HTERT RPE-1 (cell line): ENCODE results near the gene TLE5.
"Not testable (repeated sequence)": the region's sequence is repeated elsewhere in the genome, so short reads cannot be mapped to it uniquely, and the experiment has no call there.

Experiments used
- in situ Hi-C: fragments of 300-500 bp; cut with MboI; formaldehyde crosslinking; loops from 4 replicates; pipeline ENCODE4 v1.14.3; 2020; ENCODE audit warnings: low sequenced_read_pairs

Gene TLE5

GRCh38 chr19:3027981-3028304 lies 34.4 kb downstream of the TLE5 start:
- in situ Hi-C loops: no loop called here

DNA sequence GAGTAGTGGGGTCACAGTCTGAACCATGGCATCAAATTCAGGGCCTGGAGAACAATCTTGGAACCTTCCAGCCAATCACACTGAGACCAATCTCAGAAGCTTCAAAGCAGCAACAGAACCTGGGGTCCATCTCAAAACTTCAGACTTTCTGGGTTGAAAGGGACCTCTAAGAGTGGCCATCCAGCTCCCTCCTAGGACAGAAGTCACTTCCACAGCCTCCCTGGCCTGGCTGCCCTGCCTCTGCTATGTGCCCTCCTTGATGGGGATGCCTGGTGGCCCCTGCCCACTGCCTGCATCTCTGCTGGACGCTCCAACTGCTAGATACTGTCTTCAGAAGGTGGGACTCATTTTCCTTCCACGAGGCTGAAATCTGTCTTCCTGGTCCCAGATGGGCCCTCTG lies 35.0 kb downstream of the TLE5 start:
- in situ Hi-C loops: no loop called here

- in situ Hi-C loops: no loop called here
These were observed 35.5 kb downstream of the TLE5 start for GRCh38 chr19:3026768-3027167.

DNA sequence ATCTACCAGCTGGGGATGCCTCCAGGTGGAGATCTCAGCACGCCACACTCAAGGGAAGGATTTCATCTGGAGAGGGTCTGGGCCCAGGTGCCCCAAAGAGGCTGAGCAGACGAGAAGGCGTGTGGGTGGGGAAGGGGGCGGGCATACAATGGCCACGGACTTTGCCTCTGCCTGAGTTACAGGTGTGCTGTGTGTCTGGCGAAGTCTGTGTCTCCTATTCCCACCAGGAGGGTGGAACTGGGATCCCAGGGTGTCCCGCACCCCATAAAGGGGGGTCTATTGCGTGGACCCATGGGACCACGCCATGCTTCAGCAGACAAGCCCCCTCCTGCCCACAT lies 36.8 kb downstream of the TLE5 start:
- in situ Hi-C loops: no loop called here

DNA sequence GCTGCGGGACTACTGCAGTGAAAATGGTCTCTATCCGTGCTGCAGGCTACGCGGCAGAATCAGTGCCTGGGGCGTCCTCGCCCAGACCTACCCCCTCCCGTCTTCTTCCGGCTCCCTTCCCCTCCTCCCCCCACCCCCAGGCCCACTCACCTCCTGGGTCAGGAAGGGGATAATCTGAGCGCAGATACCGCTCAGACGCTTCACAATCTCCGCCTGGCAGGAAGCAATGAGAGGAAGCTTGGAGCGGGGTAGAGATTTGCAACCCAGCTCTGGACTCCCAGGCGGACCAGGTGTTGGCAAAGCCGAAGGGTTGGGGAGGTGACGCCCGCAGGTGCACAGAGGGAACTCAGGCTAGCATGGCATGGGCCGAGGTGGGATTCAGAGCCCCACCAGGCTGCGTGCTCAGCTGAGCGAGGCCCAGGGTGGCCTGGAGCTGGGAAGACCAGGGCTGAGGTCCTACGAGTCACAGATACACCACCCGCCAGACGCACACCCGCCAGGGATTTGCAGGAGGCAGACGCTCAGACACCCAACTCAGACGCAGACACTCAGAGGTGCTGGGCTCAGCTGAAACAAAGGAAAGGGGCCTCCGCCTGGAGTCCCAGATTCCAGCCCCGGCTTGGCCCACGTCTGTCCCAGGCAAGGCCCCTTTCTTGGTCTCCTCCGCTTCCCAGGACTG lies 37.3 kb downstream of the TLE5 start:
- in situ Hi-C loops: no loop called here

DNA sequence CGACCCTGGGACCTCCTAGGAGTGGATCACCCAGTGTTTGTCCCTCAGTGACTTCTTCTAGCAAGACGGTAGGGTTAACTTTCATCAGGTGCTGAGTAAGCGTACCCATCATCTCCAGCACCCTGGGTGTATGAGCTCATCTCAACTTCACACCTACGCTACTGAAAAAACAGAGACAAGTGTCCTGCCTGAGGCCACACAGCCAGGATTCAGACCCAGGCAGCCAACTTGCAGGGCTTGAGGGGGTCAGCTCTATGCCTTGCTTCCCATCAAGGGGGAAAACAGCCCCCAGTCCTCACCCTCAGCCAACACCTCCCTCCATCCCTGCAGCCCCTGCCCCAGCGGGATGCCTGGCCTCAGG lies 37.8 kb downstream of the TLE5 start:
- in situ Hi-C loops: no loop called here

DNA sequence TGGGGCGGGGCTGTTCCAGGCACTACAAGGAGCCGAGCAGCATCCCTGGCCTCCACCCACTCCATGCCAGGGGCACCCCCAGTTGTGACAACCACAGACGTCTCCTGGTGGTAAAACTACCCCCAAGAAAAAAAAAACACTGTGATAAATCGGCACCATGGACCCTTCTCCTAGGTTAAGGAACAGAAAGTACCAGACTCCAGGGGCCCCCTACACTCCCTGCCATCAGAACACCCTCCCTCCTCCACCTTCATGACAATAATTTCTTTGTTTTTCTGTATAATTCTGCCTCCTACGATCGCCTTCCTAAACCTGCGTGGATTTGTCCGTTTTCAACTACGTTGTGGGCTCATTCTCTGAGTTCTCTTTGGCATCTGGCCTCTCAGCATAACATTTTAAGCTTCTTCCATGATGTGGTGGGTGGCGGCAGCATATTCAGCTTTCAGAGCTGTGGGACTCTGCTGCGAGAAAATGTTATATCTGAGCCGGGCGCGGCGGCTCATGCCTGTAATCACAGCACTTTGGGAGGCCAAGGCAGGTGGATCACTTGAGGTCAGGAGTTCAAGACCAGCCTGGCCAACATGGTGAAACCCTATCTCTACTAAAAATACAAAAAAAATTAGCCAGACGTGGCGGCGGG lies 41.9 kb downstream of the TLE5 start:
- in situ Hi-C loops: no loop called here

DNA sequence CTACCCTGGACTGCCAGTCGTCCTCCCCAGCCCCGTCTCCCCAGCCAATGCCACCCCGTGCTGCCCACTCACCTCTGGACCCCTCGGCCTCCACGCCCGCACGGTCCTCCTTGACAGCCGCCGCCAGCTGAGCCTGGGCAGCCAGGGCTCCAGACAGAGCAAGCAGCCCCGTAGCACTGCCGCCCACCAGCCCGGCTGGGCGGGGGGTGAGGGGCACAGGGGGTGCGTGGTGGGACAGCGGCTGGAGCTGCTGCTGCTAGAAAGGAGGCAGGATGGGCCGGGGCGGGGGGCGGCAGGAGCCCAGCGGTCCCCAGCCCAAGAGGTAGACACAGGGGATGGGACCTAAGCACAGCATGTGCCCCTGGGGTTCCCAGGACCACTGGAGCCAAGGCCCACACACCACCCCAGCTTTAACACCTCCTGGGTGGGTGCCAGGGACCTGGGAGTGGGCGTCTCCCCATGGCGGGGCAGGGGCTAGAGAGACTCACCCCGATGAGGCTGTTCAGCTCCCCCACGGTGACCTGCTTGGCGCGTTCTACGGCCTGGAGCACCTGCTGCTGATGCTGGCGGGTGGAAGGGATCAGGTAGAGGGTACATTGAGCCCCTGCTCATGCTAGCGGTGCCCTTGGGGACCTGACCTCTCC lies 43.0 kb downstream of the TLE5 start:
- in situ Hi-C loops: no loop called here

DNA sequence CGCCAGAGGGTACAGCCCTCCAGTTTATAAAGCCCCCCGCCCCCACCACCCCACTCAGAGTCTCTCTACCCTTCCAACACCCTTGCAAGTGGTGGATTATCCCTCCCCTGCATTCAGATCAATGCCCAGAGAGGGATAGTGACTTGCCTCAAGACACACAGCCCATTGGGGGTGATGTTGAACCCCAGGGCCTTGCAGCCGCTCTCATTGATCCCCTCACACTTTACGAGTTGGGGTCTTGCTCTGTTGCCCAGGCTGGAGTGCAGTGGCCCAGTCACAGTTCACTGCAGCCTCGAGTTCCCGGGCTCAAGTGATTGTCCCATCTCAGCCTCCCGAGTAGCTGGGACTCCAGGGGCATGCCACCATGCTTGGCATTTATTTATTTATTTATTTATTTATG lies 44.4 kb downstream of the TLE5 start:
- in situ Hi-C loops: no loop called here

GRCh38 chr19:3015126-3016057 lies 46.9 kb downstream of the TLE5 start:
- in situ Hi-C loops: no loop called here

DNA sequence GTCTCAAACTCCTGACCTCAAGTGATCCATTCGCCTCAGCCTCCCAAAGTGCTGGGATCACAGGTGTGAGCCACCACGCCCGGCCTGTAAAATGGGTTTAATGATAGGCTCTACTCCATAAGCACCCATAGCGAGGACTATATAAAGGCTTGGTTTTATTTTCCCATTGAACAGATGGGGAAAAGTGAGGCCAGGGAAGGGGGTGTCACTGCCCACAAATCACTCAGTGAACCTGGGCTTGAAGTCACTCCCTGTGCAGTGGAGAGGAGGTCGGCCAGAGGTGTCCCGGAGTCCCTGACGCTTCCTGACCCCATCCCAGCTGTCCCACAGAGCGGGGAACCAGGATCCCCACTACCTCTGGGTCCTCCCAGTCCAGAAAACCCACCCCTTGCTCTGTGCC lies 48.2 kb downstream of the TLE5 start:
- in situ Hi-C loops: no loop called here

DNA sequence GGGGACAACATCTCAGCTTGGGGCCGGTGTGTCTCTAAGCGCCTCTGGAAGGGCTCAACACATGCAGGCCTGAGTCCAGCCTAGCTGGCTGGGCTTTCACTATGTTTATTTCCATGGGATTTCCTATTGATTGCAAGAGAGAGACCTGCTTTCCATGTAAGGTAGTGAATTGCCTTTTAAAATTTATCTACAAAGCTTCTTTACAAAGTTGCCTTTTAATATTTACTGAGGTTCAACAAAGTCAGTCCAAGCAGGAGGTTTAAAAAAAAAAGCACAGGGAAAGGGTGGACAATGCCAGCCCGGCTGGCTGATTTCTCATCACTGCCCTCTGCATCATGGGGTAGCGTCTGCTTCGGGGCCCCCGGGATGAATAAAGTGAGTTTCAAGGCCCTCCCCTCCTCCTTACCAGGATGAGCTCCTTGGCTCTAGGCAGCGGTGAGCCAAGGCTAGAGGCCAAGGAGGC lies 49.0 kb downstream of the TLE5 start:
- in situ Hi-C loops: no loop called here

- in situ Hi-C loops: no loop called here
These were observed 49.6 kb downstream of the TLE5 start for GRCh38 chr19:3012621-3013262.

- in situ Hi-C loops: not testable (repeated sequence)
These were observed 50.2 kb downstream of the TLE5 start for GRCh38 chr19:3012059-3012458.

DNA sequence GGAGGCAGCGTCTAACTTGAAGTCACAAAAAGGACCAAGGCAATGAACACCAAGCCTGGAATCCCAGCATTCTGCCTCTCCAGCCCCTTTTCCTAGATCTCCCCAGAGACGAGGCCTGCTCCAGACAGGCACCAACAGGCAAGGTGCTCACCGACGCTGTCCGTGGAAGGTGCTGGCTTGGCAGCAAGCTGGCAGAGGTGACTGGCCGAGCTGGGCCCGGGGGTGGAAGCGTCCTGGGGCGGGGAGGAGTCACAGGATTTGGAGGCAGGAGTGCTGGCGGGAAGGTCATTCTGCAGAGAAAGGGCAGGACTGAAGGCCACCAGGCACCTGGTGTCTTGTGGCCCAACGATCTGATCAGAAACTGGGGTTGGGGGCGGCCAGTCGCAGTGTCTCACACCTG lies 51.4 kb downstream of the TLE5 start:
- in situ Hi-C loops: no loop called here

GRCh38 chr19:3008994-3009393 lies 53.3 kb downstream of the TLE5 start:
- in situ Hi-C loops: no loop called here

- in situ Hi-C loops: no loop called here
These were observed 54.3 kb downstream of the TLE5 start for GRCh38 chr19:3007975-3008374.

- in situ Hi-C loops: no loop called here
These were observed 56.1 kb downstream of the TLE5 start for GRCh38 chr19:3006075-3006767.

GRCh38 chr19:3005345-3005744 lies 57.0 kb downstream of the TLE5 start:
- in situ Hi-C loops: no loop called here

GRCh38 chr19:3004522-3004921 lies 57.8 kb downstream of the TLE5 start:
- in situ Hi-C loops: no loop called here

DNA sequence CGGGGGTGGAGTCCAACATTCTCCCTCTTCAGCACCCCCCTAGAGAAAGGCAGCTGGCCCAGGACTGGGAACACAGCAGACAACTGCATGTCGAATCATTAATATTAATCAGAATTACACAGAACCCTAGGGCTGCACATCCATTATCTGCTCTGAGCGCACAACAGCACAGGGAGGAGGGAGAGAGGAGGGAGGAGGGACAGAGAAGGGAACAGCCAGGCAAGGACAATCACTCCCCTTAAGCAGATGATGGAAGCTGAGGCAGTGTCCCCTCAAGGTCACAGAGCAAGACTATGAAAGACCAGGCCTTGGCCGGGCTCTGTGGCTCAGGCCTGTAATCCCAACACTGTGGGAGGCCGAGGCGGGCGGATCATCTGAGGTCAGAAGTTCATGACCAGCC lies 59.2 kb downstream of the TLE5 start:
- in situ Hi-C loops: no loop called here
